Breast epithelium (tissue), 3 donors: Measurements from ENCODE around the gene ZBTB45.

Experiments
- POLR2A ChIP-seq: fragments of 450-650 bp; IDR thresholded peaks from one replicate; pipeline ENCODE4 v1.6.1; 2016; ENCODE audit warnings: antibody characterized with exemption, mild to moderate bottlenecking, moderate library complexity
- TF ChIP-seq, protein P1 (sequence below), 3 donors: fragments of 450-650 bp; IDR thresholded peaks; one replicate each; pipeline ENCODE4 v1.5.1; 2016 to 2017; ENCODE audit warnings: antibody characterized with exemption in 3 of 3, mild to moderate bottlenecking in 3 of 3, moderate library complexity in 3 of 3

DNA sequence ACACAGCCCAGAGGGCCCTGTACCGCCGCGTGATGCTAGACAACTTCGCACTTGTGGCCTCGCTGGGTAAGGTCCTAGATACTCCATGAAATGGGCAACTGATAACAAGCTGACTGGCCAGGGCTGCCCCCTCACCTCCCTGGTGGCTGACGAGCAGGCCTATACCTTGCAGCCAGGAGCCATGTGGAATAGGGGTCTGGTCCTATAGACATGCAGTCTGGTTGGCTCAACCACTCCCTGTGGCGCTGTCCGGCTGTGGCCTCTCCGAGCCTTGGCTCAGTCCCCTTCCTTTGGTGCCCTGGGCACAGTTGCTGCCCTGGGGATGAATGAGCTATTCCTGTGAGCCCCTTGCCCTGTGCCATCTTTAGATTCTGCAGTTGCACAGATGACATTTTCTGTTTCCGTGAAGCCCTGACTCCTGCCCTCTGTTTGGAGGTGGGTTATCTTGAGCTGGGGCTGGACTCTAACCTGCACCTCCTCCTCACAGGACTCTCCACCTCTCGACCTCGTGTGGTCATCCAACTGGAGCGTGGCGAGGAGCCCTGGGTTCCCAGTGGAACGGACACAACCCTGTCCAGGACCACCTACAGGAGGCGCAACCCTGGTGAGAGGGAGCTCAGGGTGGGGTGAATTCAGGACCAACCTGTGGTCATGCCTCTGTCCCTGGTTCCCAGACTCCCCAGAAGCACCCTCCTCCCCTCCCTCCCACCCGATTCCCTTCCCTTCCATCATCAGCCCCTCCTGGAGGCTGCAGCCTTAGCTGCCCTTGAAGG, 50.2 kb downstream of the ZBTB45 start:
- TF ChIP-seq, protein P1, sequence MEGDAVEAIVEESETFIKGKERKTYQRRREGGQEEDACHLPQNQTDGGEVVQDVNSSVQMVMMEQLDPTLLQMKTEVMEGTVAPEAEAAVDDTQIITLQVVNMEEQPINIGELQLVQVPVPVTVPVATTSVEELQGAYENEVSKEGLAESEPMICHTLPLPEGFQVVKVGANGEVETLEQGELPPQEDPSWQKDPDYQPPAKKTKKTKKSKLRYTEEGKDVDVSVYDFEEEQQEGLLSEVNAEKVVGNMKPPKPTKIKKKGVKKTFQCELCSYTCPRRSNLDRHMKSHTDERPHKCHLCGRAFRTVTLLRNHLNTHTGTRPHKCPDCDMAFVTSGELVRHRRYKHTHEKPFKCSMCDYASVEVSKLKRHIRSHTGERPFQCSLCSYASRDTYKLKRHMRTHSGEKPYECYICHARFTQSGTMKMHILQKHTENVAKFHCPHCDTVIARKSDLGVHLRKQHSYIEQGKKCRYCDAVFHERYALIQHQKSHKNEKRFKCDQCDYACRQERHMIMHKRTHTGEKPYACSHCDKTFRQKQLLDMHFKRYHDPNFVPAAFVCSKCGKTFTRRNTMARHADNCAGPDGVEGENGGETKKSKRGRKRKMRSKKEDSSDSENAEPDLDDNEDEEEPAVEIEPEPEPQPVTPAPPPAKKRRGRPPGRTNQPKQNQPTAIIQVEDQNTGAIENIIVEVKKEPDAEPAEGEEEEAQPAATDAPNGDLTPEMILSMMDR (IDR thresholded peaks at IDR 0.05), result no peak
- no peak for TF ChIP-seq POLR2A
